DMS114 treated with DMSO at 0.1 percent for 48 hours (cell line): ENCODE results near the gene SLC1A5.
"Not testable (repeated sequence)": the region's sequence is repeated elsewhere in the genome, so short reads cannot be mapped to it uniquely, and the experiment has no call there.

Source experiments
- DNase-seq: peaks from one replicate; lab custom pipeline; 2025; ENCODE audit not compliant: unreplicated experiment; lab: John Stamatoyannopoulos, UW

Gene SLC1A5

GRCh38 chr19:46772170-46773017, 16.0 kb downstream of the SLC1A5 start:
- DNase-seq = no peak

GRCh38 chr19:46768746-46769145, 19.6 kb downstream of the SLC1A5 start:
- not testable (repeated sequence) for DNase-seq

- DNase-seq = no peak
Observed at GRCh38 chr19:46766569-46767317, 21.7 kb downstream of the SLC1A5 start.

- no peak for DNase-seq
Observed at GRCh38 chr19:46764817-46765291, 23.5 kb downstream of the SLC1A5 start.

GRCh38 chr19:46762245-46762890, 26.0 kb downstream of the SLC1A5 start:
- DNase-seq = no peak

- no peak for DNase-seq
Observed at GRCh38 chr19:46761418-46761831, 27.0 kb downstream of the SLC1A5 start.

- not testable (repeated sequence) for DNase-seq
Observed at GRCh38 chr19:46760897-46761296, 27.5 kb downstream of the SLC1A5 start.

GRCh38 chr19:46760363-46760762, 28.0 kb downstream of the SLC1A5 start:
- DNase-seq = no peak

GRCh38 chr19:46759817-46760333, 28.5 kb downstream of the SLC1A5 start:
- DNase-seq = no peak

GRCh38 chr19:46759206-46759605, 29.2 kb downstream of the SLC1A5 start:
- no peak for DNase-seq

- no peak for DNase-seq
Observed at GRCh38 chr19:46756544-46756888, 31.9 kb downstream of the SLC1A5 start.

GRCh38 chr19:46755853-46756543, 32.4 kb downstream of the SLC1A5 start:
- no peak for DNase-seq

- no peak for DNase-seq
Observed at GRCh38 chr19:46755077-46755852, 33.1 kb downstream of the SLC1A5 start.

- no peak for DNase-seq
Observed at GRCh38 chr19:46753420-46754155, 34.8 kb downstream of the SLC1A5 start.

- no peak for DNase-seq
Observed at GRCh38 chr19:46748325-46749109, 39.9 kb downstream of the SLC1A5 start.

GRCh38 chr19:46746281-46747057, 41.9 kb downstream of the SLC1A5 start, which contains the start of gene STRN4:
Gene STRN4, minus strand, starts transcription at chr19:46746450. Its CDS starts 20 bp downstream, at chr19:46746430.
- DNase-seq = no peak

- DNase-seq = no peak
Observed at GRCh38 chr19:46745521-46746280, 42.7 kb downstream of the SLC1A5 start, which contains the start of gene FKRP. Gene FKRP, plus strand, starts transcription at chr19:46746057. Its CDS starts 9,394 bp downstream, at chr19:46755451.
